ENCODE measurements around the gene ARMC7. TPM values are rescaled to one million over a fixed set of nuclear protein-coding genes. Genes with fewer than 3 reads are reported as not detected.

The ARMC7 gene
- total RNA-seq, 3 donors from 2014 or later (not counting 1 experiment from before 2014, with no cell fraction given): 9.3 to 18.6 (median 11.3) TPM

- Mint-ChIP-seq H3K4me3 (no peak overlapping the region), H3K27ac (peak overlapping the region in 1 of 2 donors; percentile 78), H3K27me3 (ENCODE audit: low read depth in 2 of 2) (no peaks in the 10 kb centered on the region), H3K36me3 (peaks cover 21% of the 10 kb centered on the region), H3K4me1 (peaks cover 7 to 11% of the 10 kb centered on the region in 2 donors), H3K9me3 (no peaks in the 10 kb centered on the region)
- no peaks in the 10 kb centered on the region for H3K27me3 ChIP-seq (ENCODE audit: control insufficient read depth, insufficient read depth, low read length)
- ATAC-seq (no peak), DNase-seq (no peak)
- no peak overlapping the region for H3K4me3 ChIP-seq (ENCODE audit: low read length)
- WGBS (ENCODE audit: insufficient coverage): 93% methylated on average over 2 of the region's 3 CpGs
- no peaks in the 10 kb centered on the region for H3K9me3 ChIP-seq (ENCODE audit: control insufficient read depth, insufficient read depth, low read length)
- peaks cover 3% of the 10 kb centered on the region for H3K4me1 ChIP-seq (ENCODE audit: control insufficient read depth, insufficient read depth, low read length)
- intact Hi-C loops (cut with micrococcal nuclease): no loop called here
- no peak for TF ChIP-seq CTCF (IDR thresholded peaks at IDR 0.05)
- H3K27ac ChIP-seq (ENCODE audit: low read length): no peak overlapping the region
- H3K36me3 ChIP-seq (ENCODE audit: control insufficient read depth, insufficient read depth, low read length): peaks cover 35% of the 10 kb centered on the region
Observed at GRCh38 chr17:75146592-75146991, 36.8 kb downstream of the ARMC7 start.

- H3K4me3 ChIP-seq (ENCODE audit: low read length): no peak overlapping the region
- Mint-ChIP-seq H3K36me3 (peaks cover 21% of the 10 kb centered on the region), H3K9me3 (no peaks in the 10 kb centered on the region), H3K4me1 (peaks cover 18 to 21% of the 10 kb centered on the region in 2 donors), H3K27ac (no peak overlapping the region), H3K4me3 (no peak overlapping the region), H3K27me3 (ENCODE audit: low read depth in 2 of 2) (no peaks in the 10 kb centered on the region)
- TF ChIP-seq CTCF (IDR thresholded peaks at IDR 0.05): no peak
- intact Hi-C loops (cut with micrococcal nuclease): no loop called here
- peaks cover 34% of the 10 kb centered on the region for H3K36me3 ChIP-seq (ENCODE audit: control insufficient read depth, insufficient read depth, low read length)
- no peak for ATAC-seq
- no peaks in the 10 kb centered on the region for H3K27me3 ChIP-seq (ENCODE audit: control insufficient read depth, insufficient read depth, low read length)
- no peak for DNase-seq
- H3K9me3 ChIP-seq (ENCODE audit: control insufficient read depth, insufficient read depth, low read length): no peaks in the 10 kb centered on the region
- H3K27ac ChIP-seq (ENCODE audit: low read length): no peak overlapping the region
- peaks cover 6% of the 10 kb centered on the region for H3K4me1 ChIP-seq (ENCODE audit: control insufficient read depth, insufficient read depth, low read length)
- 94% methylated on average over 6 of the region's 6 CpGs for WGBS (ENCODE audit: insufficient coverage)
Observed at GRCh38 chr17:75147878-75148546, 38.2 kb downstream of the ARMC7 start.

GRCh38 chr17:75151930-75152329, 42.2 kb downstream of the ARMC7 start:
- Mint-ChIP-seq H3K27me3 (ENCODE audit: low read depth in 2 of 2) (no peaks in the 10 kb centered on the region), H3K4me3 (peak overlapping the region; percentile 95), H3K36me3 (peaks cover 16% of the 10 kb centered on the region), H3K27ac (no peak overlapping the region), H3K9me3 (no peaks in the 10 kb centered on the region), H3K4me1 (peaks cover 34 to 40% of the 10 kb centered on the region in 2 donors)
- Histone ChIP-seq H3K4me1 (ENCODE audit: control insufficient read depth, insufficient read depth, low read length) (peaks cover 21% of the 10 kb centered on the region), H3K27me3 (ENCODE audit: control insufficient read depth, insufficient read depth, low read length) (no peaks in the 10 kb centered on the region), H3K27ac (ENCODE audit: low read length) (no peak overlapping the region), H3K4me3 (ENCODE audit: low read length) (no peak overlapping the region), H3K9me3 (ENCODE audit: control insufficient read depth, insufficient read depth, low read length) (no peaks in the 10 kb centered on the region), H3K36me3 (ENCODE audit: control insufficient read depth, insufficient read depth, low read length) (peaks cover 9% of the 10 kb centered on the region)
- intact Hi-C loops (cut with micrococcal nuclease): loop anchor here (5.0 kb wide), 1 partner anchor 40 kb away; no protein-coding TSS in a partner anchor
- WGBS (ENCODE audit: insufficient coverage): 83% methylated on average over 4 of the region's 6 CpGs
- ATAC-seq (no peak), DNase-seq (peak in 1 of 2 donors; percentile 41)
- TF ChIP-seq CTCF (IDR thresholded peaks at IDR 0.05): no peak
